HG02870 (cell line): ENCODE results near the gene LPIN1.
A peak's percentile ranks its signal among the peaks of the same experiment; 100 is the strongest.
"Not testable (repeated sequence)": the region's sequence is repeated elsewhere in the genome, so short reads cannot be mapped to it uniquely, and the experiment has no call there.

Source experiments
- ATAC-seq: cut with Tn5 transposase; IDR thresholded peaks from one replicate; pipeline ENCODE4 v1.9.1; 2021; ENCODE audit warnings: mild to moderate bottlenecking, moderate library complexity; ENCODE audit not compliant: unreplicated experiment

LPIN1 gene

DNA sequence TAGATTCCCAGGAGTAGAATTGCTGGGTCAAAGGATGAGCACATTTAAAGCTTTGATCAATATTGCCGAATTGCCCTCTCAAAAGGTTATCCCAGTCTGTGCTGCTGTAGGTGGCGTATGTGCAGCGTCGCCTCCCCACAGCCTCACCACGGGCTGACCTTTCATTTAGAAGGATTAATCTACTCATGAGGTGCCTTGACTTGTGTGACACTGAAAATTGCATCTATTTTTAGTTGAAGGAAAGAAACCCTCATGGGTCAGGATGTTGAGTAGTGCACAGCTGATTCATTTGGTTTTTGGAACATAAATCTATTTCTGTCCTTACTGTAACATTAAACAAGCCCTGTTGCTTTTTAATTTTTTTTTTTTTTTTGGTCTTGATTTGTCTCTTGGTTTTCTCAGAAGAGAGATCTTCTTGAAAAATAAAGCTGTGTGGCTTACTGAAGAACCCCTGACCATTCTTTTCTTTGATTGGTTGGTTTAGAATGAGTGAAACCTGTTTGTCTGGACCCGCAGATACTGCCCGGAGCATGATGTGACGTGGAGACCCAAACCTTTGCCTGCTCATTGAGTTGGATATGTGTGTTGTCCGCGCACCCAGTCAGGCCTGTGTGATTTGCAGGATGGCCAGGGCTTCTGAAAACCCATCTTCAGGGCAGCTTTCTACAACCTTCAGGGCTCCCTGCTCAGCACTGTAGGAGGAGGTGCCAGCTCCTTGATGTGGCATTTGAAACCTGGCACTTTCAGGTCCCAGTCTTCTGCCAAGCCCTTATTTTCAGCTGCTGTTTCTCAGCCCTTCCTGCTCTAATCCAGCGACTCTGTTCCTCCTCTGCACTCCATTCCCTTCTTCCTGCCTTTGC is 61.0 kb downstream of the LPIN1 start:
- ATAC-seq: no peak

DNA sequence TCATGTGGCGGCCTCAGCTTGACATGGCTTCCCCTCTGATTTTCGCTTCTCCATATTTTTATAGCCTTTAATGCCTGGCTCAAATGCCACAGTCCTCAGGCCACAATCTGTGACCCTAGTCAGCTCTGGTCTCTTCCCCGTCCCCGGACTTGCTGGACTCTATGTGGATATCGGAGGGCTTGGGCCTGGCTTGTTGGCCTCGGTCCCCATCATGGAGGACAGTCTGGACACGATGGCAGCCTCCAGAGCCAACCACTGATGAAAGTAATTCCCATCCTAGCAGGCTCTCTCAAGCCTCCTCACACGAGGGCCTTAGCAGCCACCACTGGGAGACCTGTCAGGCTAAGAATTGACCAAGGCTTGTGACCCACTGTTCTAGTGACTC is 61.6 kb downstream of the LPIN1 start:
- ATAC-seq: no peak

DNA sequence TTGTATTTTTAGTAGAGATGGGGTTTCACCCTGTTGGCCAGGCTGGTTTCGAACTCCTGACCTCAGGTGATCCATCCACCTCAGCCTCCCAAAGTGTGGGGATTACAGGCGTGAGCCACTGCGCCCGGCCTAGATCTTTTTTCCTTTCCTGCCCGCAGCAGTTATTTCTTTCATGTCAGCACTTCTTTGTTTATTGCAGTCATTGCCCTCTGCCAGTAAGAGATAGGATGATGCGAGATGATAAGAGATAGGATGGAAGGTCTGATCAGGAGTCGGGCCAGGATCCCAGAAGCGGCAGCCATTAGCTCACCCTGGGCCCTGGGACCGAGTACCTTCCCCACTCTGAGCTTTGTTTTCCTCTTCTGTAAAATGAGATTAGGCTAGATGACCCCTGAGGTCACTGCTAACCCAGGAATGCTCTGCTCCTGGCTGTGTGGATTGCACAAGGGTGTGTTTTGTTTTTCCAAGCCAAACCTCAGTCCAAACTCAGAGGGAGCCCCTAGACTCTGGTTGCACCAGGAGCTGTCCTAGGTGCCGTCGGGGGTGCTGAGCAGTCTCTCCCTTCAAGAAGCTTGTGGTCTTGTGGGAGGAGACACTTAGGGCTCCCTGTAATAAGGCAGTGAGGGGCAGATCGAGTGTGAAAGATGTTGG is 63.3 kb downstream of the LPIN1 start:
- no peak for ATAC-seq

DNA sequence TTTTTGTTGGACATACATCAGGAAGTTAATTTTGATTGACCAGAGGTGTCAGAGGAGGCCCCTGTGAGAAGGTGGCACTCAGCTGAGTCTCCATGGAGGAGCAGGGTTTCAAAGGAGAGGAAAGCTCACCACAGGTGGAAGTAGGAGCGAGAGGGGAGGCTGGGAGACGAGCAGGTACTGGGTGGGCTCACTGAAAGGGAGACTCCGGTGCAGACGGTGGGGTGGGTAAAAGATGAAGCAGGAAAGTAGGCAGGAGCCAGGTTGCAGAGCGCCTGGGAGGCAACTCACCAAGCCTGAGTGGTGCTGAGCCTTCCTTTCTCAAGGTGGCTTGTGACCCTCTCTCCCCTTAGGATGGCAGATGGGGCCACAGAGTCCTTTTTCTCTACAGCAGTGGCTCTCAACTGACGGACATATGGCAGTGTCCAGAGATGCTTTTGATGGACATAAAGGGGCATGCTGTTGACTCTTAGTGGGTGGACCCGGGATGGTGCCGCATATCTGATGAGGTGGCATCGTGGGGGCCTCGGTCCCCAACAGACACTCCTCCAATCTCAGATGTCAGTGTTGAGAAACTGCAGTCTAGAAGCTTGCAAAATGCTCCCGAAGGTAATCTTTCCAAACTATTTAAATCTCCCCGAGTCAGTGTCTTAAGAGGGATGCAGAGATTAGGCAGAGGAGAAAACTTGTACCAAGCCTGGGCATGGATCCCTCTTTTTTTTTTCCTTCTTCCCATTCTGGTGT is 64.0 kb downstream of the LPIN1 start:
- ATAC-seq: no peak

DNA sequence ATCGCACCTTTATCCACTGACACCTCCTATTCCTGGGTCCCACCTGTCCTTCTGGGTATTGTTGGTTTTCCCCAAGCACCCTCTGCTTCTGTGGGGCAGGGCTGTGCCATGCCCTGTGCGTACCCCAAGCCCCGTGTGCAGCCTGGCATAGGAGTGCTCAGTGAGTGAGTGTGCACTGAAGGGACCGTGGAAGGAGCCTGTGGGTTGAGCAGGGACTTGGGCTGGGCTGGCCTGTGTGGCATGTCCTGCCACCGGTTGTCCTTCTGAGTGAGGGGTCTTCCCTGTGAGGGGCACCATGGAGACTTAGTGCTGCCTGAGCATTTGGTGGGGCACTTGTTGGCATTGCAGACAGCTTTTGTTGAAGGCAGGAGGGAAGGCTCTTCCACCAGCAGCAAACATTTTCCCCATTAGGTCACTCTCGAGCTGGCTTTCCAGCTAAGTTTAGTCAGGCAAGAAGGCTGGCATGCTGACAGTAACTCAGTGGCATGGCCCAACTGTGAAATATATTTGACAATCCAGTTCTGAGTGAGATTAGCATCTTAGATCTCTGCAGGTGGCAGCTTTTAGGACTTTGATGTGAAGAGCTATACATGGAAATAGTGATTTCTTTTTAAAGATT is 64.7 kb downstream of the LPIN1 start:
- ATAC-seq: no peak

DNA sequence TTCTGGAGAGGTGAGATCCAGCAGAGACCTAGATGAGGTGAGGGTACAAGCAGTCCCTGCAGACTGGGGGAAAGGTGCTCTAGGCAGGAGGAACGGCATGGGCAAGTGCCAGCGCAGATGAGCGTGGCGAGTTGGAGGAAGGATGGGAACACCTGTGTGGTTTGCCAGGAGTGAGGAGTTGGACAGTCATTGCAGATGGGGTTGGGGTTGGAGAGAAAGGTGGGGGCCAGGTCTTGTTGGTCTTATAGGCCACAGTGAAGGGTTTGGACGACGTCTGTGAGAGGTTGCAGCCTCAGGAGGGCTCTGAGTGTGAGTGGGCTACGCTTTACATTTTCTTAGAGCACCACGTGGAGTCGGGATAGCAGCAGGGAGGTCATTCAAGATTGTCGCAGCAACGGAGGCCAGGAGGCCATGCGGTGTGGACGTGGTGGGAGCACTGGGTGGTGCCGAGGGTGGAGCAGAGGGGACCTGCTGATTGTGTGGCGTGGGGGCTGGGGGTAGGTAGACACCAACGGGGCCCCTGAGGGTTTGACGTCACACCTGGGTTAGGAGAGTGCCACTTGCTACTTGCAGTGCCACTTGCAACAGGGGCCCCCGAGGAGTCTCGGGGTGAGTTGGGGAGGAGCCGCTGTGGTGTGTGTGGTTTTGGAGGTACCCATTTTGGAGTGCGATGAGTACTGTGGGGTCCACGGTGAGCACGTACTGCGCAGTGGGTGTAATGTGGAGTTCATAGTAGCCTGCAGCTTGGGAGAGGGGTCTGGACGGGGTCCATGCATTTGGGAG is 66.2 kb downstream of the LPIN1 start:
- no peak for ATAC-seq

DNA sequence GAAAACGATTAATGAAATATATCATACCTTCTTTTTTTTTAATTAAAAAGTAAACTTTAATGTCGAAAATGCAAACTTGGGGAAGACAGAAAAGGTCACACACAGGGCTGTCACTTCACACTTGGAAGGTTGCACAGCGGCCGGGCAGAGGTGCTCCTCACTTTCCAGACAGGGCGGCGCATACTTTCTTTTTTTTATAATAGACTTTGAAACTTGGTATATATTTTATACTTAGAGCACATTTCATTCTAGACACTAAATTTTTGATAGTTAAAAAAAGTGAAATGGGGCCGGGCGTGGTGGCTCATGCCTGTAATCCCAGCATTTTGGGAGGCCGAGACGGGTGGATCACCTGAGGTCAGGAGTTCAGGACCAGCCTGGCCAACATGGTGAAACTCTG is 66.9 kb downstream of the LPIN1 start:
- ATAC-seq: not testable (repeated sequence)

DNA sequence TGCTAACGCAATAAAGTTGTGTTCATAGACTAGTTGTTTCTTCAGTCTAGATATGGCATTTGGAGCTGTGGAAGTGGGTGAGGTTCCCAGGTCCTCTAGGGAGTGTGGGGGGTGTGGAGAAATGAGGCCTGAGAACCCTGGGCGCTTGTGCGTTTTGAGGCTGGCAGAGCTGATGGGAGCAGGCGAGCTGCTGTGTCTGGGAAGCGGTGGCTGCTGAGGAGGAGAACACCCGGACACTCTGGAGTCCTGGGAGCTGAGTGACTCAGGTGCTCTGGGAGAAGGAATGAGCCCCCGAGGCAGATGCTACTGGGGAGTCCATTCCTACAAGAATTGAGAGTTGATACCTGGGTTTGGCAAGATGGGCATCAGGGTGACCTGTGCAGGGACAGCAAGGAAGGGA is 67.5 kb downstream of the LPIN1 start:
- ATAC-seq: no peak

DNA sequence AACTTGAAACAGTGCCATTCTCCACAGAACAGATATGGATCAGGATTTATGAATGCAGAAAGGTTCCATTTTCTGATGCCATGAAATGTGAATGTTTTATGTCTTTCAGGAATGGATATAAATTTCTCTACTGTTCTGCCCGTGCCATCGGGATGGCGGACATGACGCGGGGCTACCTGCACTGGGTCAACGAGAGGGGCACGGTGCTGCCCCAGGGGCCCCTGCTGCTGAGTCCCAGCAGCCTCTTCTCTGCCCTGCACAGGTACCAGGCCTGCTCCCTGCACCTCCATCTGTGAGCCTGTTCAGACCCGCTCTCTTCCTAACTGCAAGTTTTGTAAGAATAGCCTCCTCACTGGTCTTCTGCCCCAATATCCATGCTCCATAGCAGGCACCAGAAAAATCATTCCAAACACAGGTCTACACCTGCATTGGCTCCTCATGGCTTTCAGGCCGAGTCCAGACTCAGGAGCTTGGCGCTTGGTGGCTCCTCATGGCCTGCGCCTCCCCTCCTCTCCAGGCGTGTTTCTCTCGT is 68.6 kb downstream of the LPIN1 start:
- no peak for ATAC-seq

DNA sequence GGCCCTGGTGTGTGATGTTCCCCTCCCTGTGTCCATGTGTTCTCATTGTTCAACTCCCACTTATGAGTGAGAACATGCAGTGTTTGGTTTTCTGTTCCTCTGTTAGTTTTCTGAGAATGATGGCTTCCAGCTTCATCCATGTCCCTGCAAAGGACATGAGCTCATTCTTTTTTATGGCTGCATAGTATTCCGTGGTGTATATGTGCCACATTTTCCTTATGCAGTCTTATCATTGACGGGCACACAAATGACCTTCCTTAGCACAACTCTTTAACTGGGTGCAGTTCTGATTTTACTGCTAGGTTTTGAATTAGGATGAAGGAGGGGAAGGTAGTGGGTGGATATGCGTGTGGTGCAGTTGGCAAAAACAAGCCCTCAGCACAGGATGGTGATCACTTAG is 70.5 kb downstream of the LPIN1 start:
- ATAC-seq: not testable (repeated sequence)

DNA sequence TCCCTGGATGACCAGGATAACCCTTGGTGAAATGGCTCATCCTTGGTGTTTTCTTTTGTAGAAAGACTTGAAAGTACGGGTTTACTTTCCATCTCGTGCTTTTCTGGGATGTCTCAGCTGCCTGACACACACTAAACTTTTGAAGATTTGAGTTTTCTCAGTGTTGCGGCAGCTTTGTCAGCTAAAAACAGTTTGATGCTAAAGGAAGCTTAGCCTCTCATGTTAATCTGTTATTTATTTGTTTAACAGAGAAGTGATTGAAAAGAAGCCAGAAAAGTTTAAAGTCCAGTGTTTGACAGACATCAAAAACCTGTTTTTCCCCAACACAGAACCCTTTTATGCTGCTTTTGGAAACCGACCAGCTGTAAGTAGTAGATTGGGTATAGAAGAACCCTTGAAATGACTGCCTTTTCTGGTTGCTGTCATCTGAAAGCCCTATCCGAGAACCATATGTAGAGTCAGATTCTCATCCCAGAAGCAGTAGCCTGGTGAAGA is 72.8 kb downstream of the LPIN1 start:
- ATAC-seq: no peak

DNA sequence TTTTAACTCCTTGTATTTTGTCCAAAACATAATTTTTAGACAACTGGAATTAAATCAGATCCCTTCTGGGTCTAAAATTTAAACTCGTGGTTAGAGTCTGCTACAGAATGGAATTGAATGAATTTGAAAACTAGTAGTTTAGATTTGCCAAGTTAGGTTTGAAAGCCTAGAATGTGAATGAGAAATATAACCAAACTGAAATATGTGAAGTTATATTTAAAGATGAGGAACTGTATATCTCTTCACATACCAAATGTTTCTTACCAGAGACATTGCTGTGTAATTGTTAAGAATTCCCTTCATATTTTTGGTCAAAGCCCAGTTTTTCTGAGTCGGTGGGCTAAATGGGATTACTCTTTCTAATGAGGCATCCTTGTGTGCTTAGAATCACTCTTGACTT is 74.2 kb downstream of the LPIN1 start:
- no peak for ATAC-seq

DNA sequence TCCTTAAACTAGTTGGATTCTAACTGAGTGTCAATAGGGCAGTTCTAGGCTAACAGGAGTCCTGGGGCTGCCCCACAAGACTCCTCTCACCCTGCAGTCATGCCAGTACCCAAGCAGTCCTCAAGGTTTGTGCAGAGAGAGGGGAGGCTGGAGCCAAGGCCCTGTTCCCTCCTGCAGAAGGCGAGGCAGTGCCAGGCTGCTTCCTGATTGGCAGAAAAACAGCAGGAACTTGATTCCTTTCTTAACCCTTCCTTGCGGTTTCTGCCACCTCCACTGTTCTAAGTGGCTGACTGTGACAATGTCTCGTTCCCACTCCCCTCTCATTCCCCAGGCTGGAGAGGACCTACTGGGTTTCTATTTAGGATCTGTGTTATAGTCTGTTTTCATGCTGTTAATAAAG is 75.3 kb downstream of the LPIN1 start:
- no peak for ATAC-seq

DNA sequence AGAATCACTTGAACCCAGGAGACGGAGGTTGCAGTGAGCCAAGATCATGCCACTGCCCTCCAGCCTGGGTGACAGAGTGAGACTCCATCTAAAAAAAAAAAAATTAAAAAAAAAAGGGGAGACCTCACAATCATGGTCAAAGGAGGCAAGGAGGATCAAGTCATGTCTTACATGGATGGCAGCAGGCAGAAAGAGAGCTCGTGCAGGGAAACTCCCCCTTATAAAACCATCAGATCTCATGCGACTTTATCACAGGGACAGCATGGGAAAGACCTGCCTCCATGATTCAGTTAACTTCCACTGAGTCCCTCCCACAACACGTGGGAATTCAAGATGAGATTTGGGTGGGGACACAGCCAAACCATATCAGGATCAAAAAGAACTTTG is 75.9 kb downstream of the LPIN1 start:
- not testable (repeated sequence) for ATAC-seq

DNA sequence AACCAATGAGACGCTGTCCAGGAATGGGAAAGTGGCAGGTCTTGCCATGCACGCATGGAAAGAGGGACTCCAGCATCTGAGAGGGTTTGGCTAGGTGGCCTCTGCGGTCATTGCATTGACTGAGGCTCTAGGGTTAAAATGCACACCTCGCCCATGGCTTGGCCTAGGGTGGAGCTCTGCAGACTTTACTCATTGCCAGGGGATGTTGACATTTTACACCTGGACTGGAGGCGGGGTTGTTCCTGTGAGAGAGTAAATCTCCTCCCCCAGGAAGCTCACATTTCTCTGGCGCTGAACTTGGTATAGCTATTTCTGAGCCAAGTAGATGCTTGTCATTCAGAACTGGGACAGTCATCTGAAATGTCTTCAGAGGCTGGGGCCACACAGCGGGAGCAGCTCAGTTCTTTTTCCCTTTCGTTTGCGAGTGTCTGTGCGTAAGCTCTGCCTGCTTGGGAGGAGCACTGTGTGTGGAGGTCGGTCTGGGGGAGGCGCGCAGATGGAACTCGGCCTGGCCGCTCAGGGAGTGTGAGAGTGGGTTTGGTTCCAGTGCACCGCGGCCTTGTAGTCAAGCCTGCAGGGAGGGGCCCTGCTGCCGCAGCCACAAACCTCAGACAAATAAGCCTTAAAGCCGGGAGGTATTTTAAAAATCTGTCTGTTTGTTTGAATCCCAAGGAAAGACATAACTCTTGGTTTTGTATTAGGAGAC is 76.5 kb downstream of the LPIN1 start:
- peak; percentile 32 for ATAC-seq

DNA sequence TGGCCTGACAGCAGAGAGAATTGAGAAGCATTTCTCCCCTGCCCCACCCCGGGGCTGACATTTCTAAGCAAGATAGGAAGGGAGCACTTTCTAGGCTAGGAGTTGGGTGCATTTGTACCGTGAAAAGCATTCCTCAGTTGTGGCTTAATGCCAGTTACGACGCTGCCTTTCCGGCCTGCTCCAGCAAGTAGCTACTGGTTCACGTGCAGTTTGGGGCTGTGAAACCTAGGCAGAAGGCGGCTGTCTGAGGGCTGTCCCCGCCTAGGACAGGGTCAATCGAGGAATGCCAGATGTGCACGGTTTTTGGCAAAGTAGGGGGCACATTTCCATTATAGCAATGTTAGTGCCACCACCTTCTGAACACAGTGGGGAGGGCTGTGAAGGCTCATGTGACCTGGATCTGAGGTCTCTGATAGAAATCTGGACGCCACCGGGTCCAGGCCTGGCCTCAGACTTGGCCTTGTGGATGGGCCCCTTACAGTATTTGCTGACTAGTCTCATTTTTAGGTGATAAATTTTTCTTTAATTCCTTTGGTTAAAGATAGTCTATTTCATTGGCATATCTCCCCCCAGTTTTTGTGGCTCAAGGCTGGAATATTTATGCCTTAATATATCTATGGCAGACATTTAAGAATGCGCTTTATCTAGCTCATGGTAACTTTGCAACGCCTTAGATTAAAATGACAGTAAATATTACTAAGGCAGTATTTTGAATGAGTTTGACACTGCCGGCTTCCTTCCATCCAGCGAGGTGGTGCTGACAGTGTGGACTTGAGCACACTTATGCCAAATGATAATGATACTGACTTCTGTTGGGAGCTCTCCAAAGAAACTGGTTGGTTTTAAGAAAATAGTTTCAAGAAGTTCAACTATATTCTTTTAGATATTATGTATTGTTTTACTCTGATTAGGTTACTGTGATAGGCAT is 78.7 kb downstream of the LPIN1 start:
- ATAC-seq: no peak

DNA sequence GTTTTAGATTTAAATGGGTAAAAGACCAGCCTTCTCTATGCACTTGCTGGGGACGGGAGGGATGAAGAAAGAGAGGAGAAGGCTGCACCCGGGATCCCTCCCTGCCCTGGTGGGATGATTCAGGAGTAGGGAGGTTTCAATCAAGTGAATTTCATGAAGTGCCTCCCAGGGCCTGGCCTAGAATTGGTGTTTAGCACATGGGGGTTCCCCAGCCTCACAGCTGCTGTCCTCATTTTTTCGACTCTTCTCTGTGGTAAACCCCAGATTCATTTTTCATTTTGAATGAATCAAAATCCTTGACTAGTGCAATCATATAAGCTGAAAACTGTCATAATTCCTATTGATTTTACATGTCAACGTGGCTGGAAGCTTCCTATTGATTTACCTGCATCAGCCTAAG is 81.1 kb downstream of the LPIN1 start:
- peak; percentile 34 for ATAC-seq

DNA sequence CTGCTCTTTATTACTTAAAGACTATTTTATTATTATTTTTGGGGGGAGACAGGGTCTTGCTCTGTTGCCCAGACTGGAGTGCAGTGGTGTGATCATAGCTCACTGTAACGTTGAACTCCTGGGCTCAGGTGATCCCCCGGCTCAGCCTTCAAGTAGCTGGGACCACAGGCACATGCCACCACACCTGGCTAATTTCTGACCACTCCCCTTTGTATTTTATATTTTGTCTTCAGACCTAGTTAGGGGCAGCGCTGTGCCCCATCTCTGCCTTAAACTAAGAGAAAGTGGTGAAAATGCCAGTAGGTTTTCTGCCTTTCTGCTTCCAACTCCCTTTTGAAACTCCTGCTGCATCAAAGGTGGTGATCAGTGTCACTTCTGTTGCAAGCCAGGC is 82.5 kb downstream of the LPIN1 start:
- ATAC-seq: no peak
